GM12873 (cell line): ENCODE measurements around the gene DAB2IP.
A peak's percentile ranks its signal among the peaks of the same experiment; 100 is the strongest.

Experiments used
- TF ChIP-seq, protein P1 (sequence below): IDR thresholded peaks from 2 replicates; pipeline ENCODE4 v1.5.1; 2012; ENCODE audit warnings: low read depth, mild to moderate bottlenecking, moderate library complexity, low read length, control low read depth; ENCODE audit not compliant: insufficient read depth; ENCODE audit errors: missing control alignments

The DAB2IP gene

DNA sequence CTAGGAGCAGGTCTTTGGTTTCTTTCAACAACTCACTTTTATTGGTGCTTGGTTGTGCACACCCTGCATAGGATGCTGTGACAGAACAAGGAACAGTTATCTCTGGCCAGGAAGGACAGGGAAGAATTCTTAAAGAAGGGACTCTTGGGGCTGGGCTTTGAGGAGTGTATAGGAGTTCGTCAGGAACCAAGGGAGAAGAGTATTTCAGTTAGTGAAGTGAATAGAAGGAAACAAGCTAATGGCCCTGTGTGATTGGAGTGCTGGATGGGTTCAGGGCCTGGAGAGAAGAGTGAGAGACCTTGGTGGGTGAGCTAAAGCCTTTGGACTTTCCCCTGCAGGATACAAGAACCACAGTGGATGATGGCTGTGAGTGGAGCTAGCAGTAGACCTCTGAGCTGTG, 32.2 kb downstream of the DAB2IP start:
- TF ChIP-seq, protein P1, sequence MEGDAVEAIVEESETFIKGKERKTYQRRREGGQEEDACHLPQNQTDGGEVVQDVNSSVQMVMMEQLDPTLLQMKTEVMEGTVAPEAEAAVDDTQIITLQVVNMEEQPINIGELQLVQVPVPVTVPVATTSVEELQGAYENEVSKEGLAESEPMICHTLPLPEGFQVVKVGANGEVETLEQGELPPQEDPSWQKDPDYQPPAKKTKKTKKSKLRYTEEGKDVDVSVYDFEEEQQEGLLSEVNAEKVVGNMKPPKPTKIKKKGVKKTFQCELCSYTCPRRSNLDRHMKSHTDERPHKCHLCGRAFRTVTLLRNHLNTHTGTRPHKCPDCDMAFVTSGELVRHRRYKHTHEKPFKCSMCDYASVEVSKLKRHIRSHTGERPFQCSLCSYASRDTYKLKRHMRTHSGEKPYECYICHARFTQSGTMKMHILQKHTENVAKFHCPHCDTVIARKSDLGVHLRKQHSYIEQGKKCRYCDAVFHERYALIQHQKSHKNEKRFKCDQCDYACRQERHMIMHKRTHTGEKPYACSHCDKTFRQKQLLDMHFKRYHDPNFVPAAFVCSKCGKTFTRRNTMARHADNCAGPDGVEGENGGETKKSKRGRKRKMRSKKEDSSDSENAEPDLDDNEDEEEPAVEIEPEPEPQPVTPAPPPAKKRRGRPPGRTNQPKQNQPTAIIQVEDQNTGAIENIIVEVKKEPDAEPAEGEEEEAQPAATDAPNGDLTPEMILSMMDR: no peak

DNA sequence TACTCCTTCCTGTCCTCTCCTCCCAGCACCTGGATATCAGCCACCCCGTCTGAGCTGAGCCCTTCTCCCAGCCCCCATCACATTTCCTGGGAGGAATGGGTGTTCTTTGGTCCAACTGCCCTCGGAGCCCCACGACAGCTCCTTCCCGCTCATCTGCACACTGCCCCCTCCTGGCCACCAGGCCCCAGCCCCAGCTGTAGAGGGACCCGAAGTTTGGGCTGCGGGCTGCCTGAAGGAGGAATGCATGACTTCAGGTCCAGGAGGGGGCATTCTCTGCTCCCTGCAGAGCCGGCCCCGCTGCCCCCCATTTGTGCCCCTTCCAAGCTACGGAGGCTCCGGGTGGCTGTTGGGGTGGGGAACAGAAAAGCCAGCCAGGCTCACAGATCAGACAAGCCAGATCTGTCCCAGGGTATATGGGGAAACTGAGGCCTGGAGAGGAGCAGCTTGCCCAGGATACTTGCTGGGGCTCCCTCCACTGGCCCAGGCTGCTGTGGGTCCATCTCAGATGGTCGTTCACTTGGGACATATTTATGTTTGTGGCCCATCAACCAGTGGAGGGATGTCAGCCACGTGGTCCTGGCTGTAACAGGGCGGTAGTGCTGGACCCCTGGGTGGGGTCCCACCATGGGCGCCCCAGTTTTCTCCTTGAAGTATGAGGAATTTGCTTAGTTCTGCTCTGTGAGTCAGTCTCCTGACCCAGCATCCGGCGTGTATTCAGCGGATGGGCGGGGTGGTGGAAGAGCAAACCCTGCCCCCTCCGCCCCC, 33.1 kb downstream of the DAB2IP start:
- TF ChIP-seq, protein P1: peak; percentile 63

- TF ChIP-seq, protein P1: no peak
Observed at GRCh38 chr9:121685146-121685794, 33.8 kb downstream of the DAB2IP start.

DNA sequence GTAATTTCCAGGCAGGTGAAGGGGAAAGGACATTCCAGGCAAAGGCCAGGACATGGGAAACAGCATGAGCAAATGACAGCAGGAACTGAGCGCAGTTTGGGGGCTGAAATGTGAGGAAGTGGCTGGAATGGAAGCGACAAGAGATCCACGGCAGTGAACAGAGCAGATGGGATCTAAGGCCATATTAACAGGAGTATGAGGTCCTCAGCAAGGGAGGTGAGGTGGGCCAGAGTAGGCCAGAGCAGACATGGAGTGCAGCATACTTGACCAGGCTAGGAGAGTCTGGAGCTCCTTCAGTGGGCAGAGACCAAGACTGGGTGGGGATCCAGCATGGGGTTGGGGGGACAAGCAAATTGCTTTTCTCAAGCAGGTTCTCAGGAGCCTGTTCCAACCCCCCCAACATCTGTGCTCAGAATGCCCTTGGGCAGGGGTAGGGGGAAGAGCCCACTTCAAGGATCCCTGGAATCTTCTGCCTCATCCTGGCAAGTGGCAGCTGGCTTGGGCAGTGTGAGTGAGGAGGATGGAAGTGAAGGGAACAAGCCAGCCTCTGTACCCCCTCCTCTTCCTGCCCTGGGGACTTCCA, 34.5 kb downstream of the DAB2IP start:
- TF ChIP-seq, protein P1: no peak

GRCh38 chr9:121686930-121687541, 35.6 kb downstream of the DAB2IP start:
- TF ChIP-seq, protein P1: peak; percentile 94

DNA sequence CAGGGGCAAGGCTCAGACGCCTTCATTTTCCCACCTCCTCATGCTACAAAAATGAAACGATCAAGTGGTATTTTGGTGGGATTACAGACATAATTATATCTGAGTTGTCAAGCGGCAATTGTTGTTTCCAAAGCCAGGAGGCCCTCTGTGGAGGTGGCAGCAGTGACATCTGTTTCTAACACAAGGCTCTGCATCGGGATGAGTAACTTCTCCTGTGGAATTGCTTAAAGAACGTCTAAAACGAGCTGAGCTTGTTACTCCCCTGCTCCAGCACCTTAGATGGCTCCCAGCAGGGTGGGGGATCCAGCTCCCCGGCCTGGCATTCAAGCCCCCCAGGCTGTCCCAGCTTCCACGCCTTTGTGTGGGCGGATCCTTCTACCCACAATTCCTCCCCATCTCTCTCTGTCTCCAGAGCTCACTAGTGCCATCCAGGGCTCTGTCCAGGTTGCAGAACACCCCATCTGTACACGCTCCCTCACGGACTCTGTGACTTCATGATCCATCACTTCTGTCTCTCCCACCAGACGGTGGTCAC, 36.8 kb downstream of the DAB2IP start:
- TF ChIP-seq, protein P1: no peak

DNA sequence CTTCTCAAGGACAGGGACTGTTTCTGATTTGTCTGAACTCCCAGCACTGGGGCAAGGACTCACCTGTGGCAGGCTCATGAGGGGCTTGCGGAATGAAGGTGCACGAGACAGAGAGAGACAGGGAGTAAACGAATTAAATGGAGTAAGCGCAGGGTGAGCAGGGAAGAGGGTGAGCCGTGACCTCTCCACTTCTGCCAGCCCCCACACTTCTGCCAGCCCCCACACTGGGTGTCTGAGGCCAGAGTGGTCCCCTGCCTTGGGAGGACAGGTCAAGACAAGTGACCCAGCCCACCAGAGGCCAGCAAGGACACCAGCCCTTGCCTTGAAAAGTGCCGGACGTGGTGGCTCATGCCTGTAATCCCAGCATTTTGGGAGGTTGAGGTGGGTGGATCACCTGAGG, 37.2 kb downstream of the DAB2IP start:
- TF ChIP-seq, protein P1: no peak
